Loucy (cell line): Measurements from ENCODE around the gene AMACR.

Source experiments
- H2AFZ ChIP-seq: fragments of 200-600 bp; sonication (generic); 2 replicates; pipeline ENCODE4 v1.6.0; 2016; ENCODE audit warnings: antibody characterized with exemption, mild to moderate bottlenecking, low read length, moderate library complexity
- H3F3A ChIP-seq: fragments of 200-600 bp; 2 replicates; pipeline ENCODE4 v1.6.0; 2016; ENCODE audit warnings: antibody characterized with exemption, low read depth, mild to moderate bottlenecking
- H3K27me3 ChIP-seq: fragments of 200-600 bp; sonication (generic); 2 replicates; pipeline ENCODE4 v1.6.1; 2014; ENCODE audit warnings: low read length, mild to moderate bottlenecking; ENCODE audit not compliant: insufficient read depth, poor library complexity, severe bottlenecking
- H3K36me3 ChIP-seq: fragments of 200-600 bp; sonication (generic); 2 replicates; pipeline ENCODE4 v1.6.1; 2016; ENCODE audit warnings: low read length; ENCODE audit not compliant: insufficient read depth
- H3K4me1 ChIP-seq: fragments of 200-600 bp; sonication (generic); 2 replicates; pipeline ENCODE4 v1.5.1; 2014; ENCODE audit warnings: low read length, mild to moderate bottlenecking; ENCODE audit not compliant: insufficient read depth, poor library complexity, severe bottlenecking
- H3K4me2 ChIP-seq: fragments of 200-600 bp; sonication (generic); 2 replicates; pipeline ENCODE4 v1.6.0; 2014; ENCODE audit warnings: antibody characterized with exemption, low read length, low read depth, mild to moderate bottlenecking; ENCODE audit not compliant: poor library complexity, severe bottlenecking
- H3K4me3 ChIP-seq: fragments of 200-600 bp; sonication (generic); 2 replicates; pipeline ENCODE4 v1.5.1; 2014; ENCODE audit warnings: low read length, mild to moderate bottlenecking, mixed read lengths; ENCODE audit not compliant: poor library complexity, severe bottlenecking
- H3K79me2 ChIP-seq: fragments of 200-600 bp; sonication (generic); 2 replicates; pipeline ENCODE4 v1.6.1; 2014; ENCODE audit warnings: low read length; ENCODE audit not compliant: insufficient read depth
- H3K9ac ChIP-seq: fragments of 200-600 bp; sonication (generic); 2 replicates; pipeline ENCODE4 v1.6.0; 2014; ENCODE audit warnings: mild to moderate bottlenecking, low read depth, low read length, moderate library complexity; ENCODE audit not compliant: poor library complexity, severe bottlenecking
- H3K9me2 ChIP-seq: fragments of 200-600 bp; sonication (generic); replicated peaks from 2 replicates; pipeline ENCODE4 v1.6.1; 2016; ENCODE audit warnings: low read depth, low read length, mixed read lengths
- H3K9me3 ChIP-seq: fragments of 200-600 bp; sonication (generic); 2 replicates; pipeline ENCODE4 v1.6.1; 2014; ENCODE audit warnings: mild to moderate bottlenecking, antibody characterized with exemption, low read length, low read depth; ENCODE audit not compliant: insufficient read depth
- H4K20me1 ChIP-seq: fragments of 200-600 bp; sonication (generic); 2 replicates; pipeline ENCODE4 v1.6.0; 2014; ENCODE audit warnings: antibody characterized with exemption, low read length, mild to moderate bottlenecking; ENCODE audit not compliant: insufficient read depth, poor library complexity, severe bottlenecking
- CTCF ChIP-seq: fragments of 200-600 bp; sonication (generic); conservative IDR thresholded peaks from 2 replicates; pipeline ENCODE4 v1.5.1; 2014; ENCODE audit warnings: mild to moderate bottlenecking, antibody characterized with exemption, low read length
- EZH2phosphoT487 ChIP-seq: fragments of 200-600 bp; IDR thresholded peaks from 2 replicates; pipeline ENCODE4 v1.6.1; 2018; ENCODE audit warnings: antibody characterized with exemption, mild to moderate bottlenecking, moderate library complexity, borderline replicate concordance

AMACR gene

GRCh38 chr5:34017254-34017653 lies 9.4 kb upstream of the AMACR start:
- Histone ChIP-seq H2AFZ (no peak overlapping the region), H3K36me3 (peaks cover 20% of the 10 kb centered on the region; the same call in 1 of the 2 replicates), H3F3A (no peaks in the 10 kb centered on the region), H4K20me1 (no peaks in the 10 kb centered on the region), H3K9ac (no peak overlapping the region), H3K27me3 (no peaks in the 10 kb centered on the region), H3K79me2 (no peaks in the 10 kb centered on the region), H3K4me1 (peaks cover 10% of the 10 kb centered on the region), H3K4me2 (no peak overlapping the region), H3K9me3 (no peaks in the 10 kb centered on the region), H3K9me2 (no peaks in the 10 kb centered on the region), H3K4me3 (no peak overlapping the region)
- TF ChIP-seq CTCF (no peak), EZH2phosphoT487 (no peak)

- H3K9ac ChIP-seq, result no peak overlapping the region
- no peak overlapping the region for H2AFZ ChIP-seq
- no peaks in the 10 kb centered on the region for H3K27me3 ChIP-seq
- H3K79me2 ChIP-seq, result no peaks in the 10 kb centered on the region
- no peaks in the 10 kb centered on the region for H3K9me2 ChIP-seq
- no peak overlapping the region for H3K4me3 ChIP-seq
- peaks cover 20% of the 10 kb centered on the region; the same call in 1 of the 2 replicates for H3K36me3 ChIP-seq
- no peaks in the 10 kb centered on the region for H4K20me1 ChIP-seq
- H3K4me2 ChIP-seq, result no peak overlapping the region
- no peaks in the 10 kb centered on the region for H3F3A ChIP-seq
- TF ChIP-seq EZH2phosphoT487, result no peak
- no peak for TF ChIP-seq CTCF
- peaks cover 5% of the 10 kb centered on the region for H3K4me1 ChIP-seq
- H3K9me3 ChIP-seq, result no peaks in the 10 kb centered on the region
Observed at GRCh38 chr5:34016750-34017149, 8.9 kb upstream of the AMACR start.

- Histone ChIP-seq H4K20me1 (no peaks in the 10 kb centered on the region), H3K4me2 (no peak overlapping the region), H3K27me3 (no peaks in the 10 kb centered on the region), H3F3A (no peaks in the 10 kb centered on the region), H3K4me3 (no peak overlapping the region), H3K9me3 (no peaks in the 10 kb centered on the region), H3K9ac (no peak overlapping the region), H2AFZ (no peak overlapping the region), H3K9me2 (no peaks in the 10 kb centered on the region), H3K4me1 (peaks cover under 1% of the 10 kb centered on the region), H3K36me3 (peaks cover 20% of the 10 kb centered on the region; the same call in 1 of the 2 replicates), H3K79me2 (no peaks in the 10 kb centered on the region)
- no peak for TF ChIP-seq CTCF
- TF ChIP-seq EZH2phosphoT487, result no peak
Observed at GRCh38 chr5:34016222-34016621, 8.4 kb upstream of the AMACR start.
